HCT116 (cell line): ENCODE data around the gene LRRTM4. TPM values are rescaled to one million over a fixed set of nuclear protein-coding genes. Genes with fewer than 3 reads are reported as not detected.

ENCODE experiments used
- ATAC-seq: fragments of 200-7000 bp; cut with Tn5 transposase; 2 replicates; pipeline ENCODE4 v1.9.1; 2020; ENCODE audit warnings: mild to moderate bottlenecking, moderate library complexity
- BruUV-seq: library from RNA; stranded (reverse); fragments of 400-500 nt; replicated peaks from 2 replicates; lab custom pipeline; 2021; lab: Mats Ljungman, UMichigan
- CTCF ChIA-PET: fragments of 300-600 bp; sonication (Branson Sonifier 250); formaldehyde crosslinking; loops from one replicate; lab custom pipeline; 2021; ENCODE audit warnings: antibody characterized with exemption; lab: Charles Lee
- POLR2A ChIA-PET: fragments of 300-600, 350-600 bp; sonication (Branson Sonifier 250); formaldehyde crosslinking; loops from one replicate; lab custom pipeline; 2021; ENCODE audit warnings: antibody characterized with exemption; lab: Charles Lee
- RAD21 ChIA-PET, 2 experiments: fragments of 300-600 bp; sonication (Branson Sonifier 250); formaldehyde crosslinking; loops; one replicate each; lab custom pipeline; 2023; ENCODE audit warnings: low total read pairs in 2 of 2; ENCODE audit not compliant: uncharacterized antibody in 2 of 2, unreplicated experiment in 2 of 2, low non-redundant PET in 1 of 2; lab: Charles Lee
- DNase-seq: peaks from one replicate; pipeline ENCODE4 v3.0.0-alpha.2; 2010; ENCODE audit warnings: low read depth, low spot score
- H2AFZ ChIP-seq: fragments of 200-600 bp; shearing (Covaris generic), sonication (generic); 2 replicates; pipeline ENCODE4 v1.6.1; 2017; ENCODE audit warnings: low read depth, mixed run types, mixed read lengths, antibody characterized with exemption, low read length; ENCODE audit not compliant: poor library complexity, severe bottlenecking
- H3K27ac ChIP-seq: 2 replicates; pipeline ENCODE4 v1.5.1; 2012; ENCODE audit warnings: low read depth, low read length
- H3K27me3 ChIP-seq: fragments of 200-600 bp; sonication (generic); 2 replicates; pipeline ENCODE4 v1.6.1; 2016; ENCODE audit warnings: mixed run types, low read length, mixed read lengths; ENCODE audit not compliant: insufficient read depth
- H3K36me3 ChIP-seq, 2 experiments: fragments of 200-500 bp in 1 of 2; fragments of 200-600 bp in 1 of 2; sonication (Bioruptor generic) in 1 of 2; sonication (generic) in 1 of 2; 2 replicates each; pipeline versions ENCODE4 v1.5.1 to v1.6.1; 2014 to 2016; ENCODE audit warnings: low read length in 2 of 2, inconsistent platforms in 1 of 2, mixed read lengths in 1 of 2, mixed run types in 1 of 2; ENCODE audit not compliant: insufficient read depth in 2 of 2, control insufficient read depth in 1 of 2
- H3K4me1 ChIP-seq, 2 experiments: fragments of 200-600 bp in 1 of 2; sonication (generic) in 1 of 2; 2 replicates each; pipeline versions ENCODE4 v1.5.1 to v1.6.1; 2012 to 2017; ENCODE audit warnings: low read length in 2 of 2, inconsistent platforms in 1 of 2, mild to moderate bottlenecking in 1 of 2, mixed read lengths in 1 of 2, mixed run types in 1 of 2, moderate library complexity in 1 of 2; ENCODE audit not compliant: insufficient read depth in 2 of 2, control insufficient read depth in 1 of 2
- H3K4me2 ChIP-seq: fragments of 200-600 bp; sonication (generic); 2 replicates; pipeline ENCODE4 v1.6.1; 2017; ENCODE audit warnings: mixed run types, low read length, mixed read lengths
- H3K4me3 ChIP-seq, 2 experiments: fragments of 200-600 bp in 1 of 2; sonication (generic) in 1 of 2; replicated peaks in 1 of 2; 2 replicates each; pipeline ENCODE4 v1.5.1; 2011 to 2016; ENCODE audit warnings: low read length in 2 of 2, control low read depth in 1 of 2, low read depth in 1 of 2, mild to moderate bottlenecking in 1 of 2, mixed read lengths in 1 of 2, mixed run types in 1 of 2
- H3K79me2 ChIP-seq: fragments of 200-600 bp; sonication (generic); 2 replicates; pipeline ENCODE4 v1.6.1; 2017; ENCODE audit warnings: mild to moderate bottlenecking, mixed run types, low read length, moderate library complexity, mixed read lengths; ENCODE audit not compliant: insufficient read depth
- H3K9ac ChIP-seq: fragments of 200-600 bp; sonication (generic); 2 replicates; pipeline ENCODE4 v1.6.1; 2016; ENCODE audit warnings: low read length, mixed read lengths
- H3K9me2 ChIP-seq: fragments of 200-600 bp; sonication (generic), shearing (Covaris generic); 2 replicates; pipeline ENCODE4 v1.6.1; 2017; ENCODE audit warnings: mixed run types, mild to moderate bottlenecking, moderate library complexity; ENCODE audit not compliant: insufficient read depth
- H3K9me3 ChIP-seq, 2 experiments: fragments of 200-500 bp in 1 of 2; fragments of 200-600 bp in 1 of 2; sonication (Bioruptor generic) in 1 of 2; sonication (generic) in 1 of 2; 2 replicates each; pipeline ENCODE4 v1.6.1; 2014 to 2017; ENCODE audit warnings: low read length in 2 of 2, mixed read lengths in 2 of 2, inconsistent platforms in 1 of 2, low read depth in 1 of 2, mild to moderate bottlenecking in 1 of 2, mixed run types in 1 of 2, moderate library complexity in 1 of 2; ENCODE audit not compliant: control insufficient read depth in 1 of 2, insufficient read depth in 1 of 2
- H4K20me1 ChIP-seq: fragments of 200-600 bp; sonication (generic), shearing (Covaris generic); 2 replicates; pipeline ENCODE4 v1.6.1; 2017; ENCODE audit warnings: mixed run types, mild to moderate bottlenecking, moderate library complexity; ENCODE audit not compliant: insufficient read depth
- CBX3 ChIP-seq: IDR thresholded peaks from 2 replicates; pipeline ENCODE4 v1.6.1; 2012; ENCODE audit warnings: low read depth
- CEBPB ChIP-seq: IDR thresholded peaks from 2 replicates; pipeline ENCODE4 v1.6.1; 2012; ENCODE audit warnings: low read depth
- EGR1 ChIP-seq: IDR thresholded peaks from 2 replicates; pipeline ENCODE4 v1.6.1; 2012; ENCODE audit warnings: low read depth
- ELF1 ChIP-seq: IDR thresholded peaks from 2 replicates; pipeline ENCODE4 v1.6.1; 2012; ENCODE audit warnings: low read depth, borderline replicate concordance
- FOSL1 ChIP-seq: IDR thresholded peaks from 2 replicates; pipeline ENCODE4 v1.6.1; 2012; ENCODE audit warnings: low read depth
- JUND ChIP-seq: IDR thresholded peaks from 2 replicates; pipeline ENCODE4 v1.6.1; 2012
- POLR2A ChIP-seq: IDR thresholded peaks from 2 replicates; pipeline ENCODE4 v1.7.0; 2011; ENCODE audit warnings: borderline replicate concordance; ENCODE audit not compliant: insufficient read depth, insufficient read length; ENCODE audit errors: extremely low read depth
- POLR2AphosphoS5 ChIP-seq: IDR thresholded peaks from 2 replicates; pipeline ENCODE4 v1.6.1; 2011; ENCODE audit warnings: mild to moderate bottlenecking, low read depth, low read length, moderate library complexity
- RAD21 ChIP-seq: IDR thresholded peaks from 2 replicates; pipeline ENCODE4 v1.6.1; 2012; ENCODE audit warnings: low read depth, mild to moderate bottlenecking
- SIN3A ChIP-seq: IDR thresholded peaks from 2 replicates; pipeline ENCODE4 v1.6.1; 2012; ENCODE audit warnings: low read depth
- SP1 ChIP-seq: IDR thresholded peaks from 2 replicates; pipeline ENCODE4 v1.6.1; 2012; ENCODE audit warnings: low read depth
- SRF ChIP-seq: IDR thresholded peaks from 2 replicates; pipeline ENCODE4 v1.6.1; 2012; ENCODE audit warnings: low read depth
- ZNF274 ChIP-seq: fragments of 200-500 bp; sonication (Bioruptor generic); IDR thresholded peaks from 2 replicates; pipeline ENCODE4 v1.6.1; 2014; ENCODE audit warnings: mild to moderate bottlenecking, low read depth, low read length, inconsistent platforms
- intact Hi-C: fragments of 100-400 bp; cut with micrococcal nuclease; formaldehyde crosslinking; loops from 2 replicates; pipeline ENCODE4 v1.10.0; 2022
- total RNA-seq: library from RNA; stranded (reverse); gene quantifications from one replicate; pipeline ENCODE4 v1.2.1, GENCODE V29; 2021; ENCODE audit not compliant: unreplicated experiment
- TF ChIP-seq, protein P1 (sequence below): IDR thresholded peaks from 2 replicates; pipeline ENCODE4 v1.6.1; 2012
- TF ChIP-seq, protein P2 (sequence below): IDR thresholded peaks from 2 replicates; pipeline ENCODE4 v1.6.1; 2012; ENCODE audit warnings: low read depth
- TF ChIP-seq, protein P3 (sequence below), 3 experiments: fragments of 200-600 bp in 1 of 3; sonication (generic) in 1 of 3; IDR thresholded peaks in 2 of 3; conservative IDR thresholded peaks in 1 of 3; 2 replicates each; pipeline ENCODE4 v1.5.1; 2012 to 2017; ENCODE audit warnings: low read depth in 2 of 3, low read length in 2 of 3, antibody characterized with exemption in 1 of 3, borderline replicate concordance in 1 of 3, control low read depth in 1 of 3, mild to moderate bottlenecking in 1 of 3, mixed read lengths in 1 of 3, mixed run types in 1 of 3, moderate library complexity in 1 of 3; ENCODE audit not compliant: insufficient read depth in 1 of 3
- TF ChIP-seq, protein P4 (sequence below): IDR thresholded peaks from 2 replicates; pipeline ENCODE4 v1.6.1; 2012
- TF ChIP-seq, protein P5 (sequence below): IDR thresholded peaks from 2 replicates; pipeline ENCODE4 v1.6.1; 2011; ENCODE audit warnings: mild to moderate bottlenecking, low read length, moderate library complexity; ENCODE audit not compliant: insufficient replicate concordance; ENCODE audit errors: extremely low read depth

The LRRTM4 gene
- total RNA-seq, 1 experiment from 2014 or later, result 0.25 TPM

DNA sequence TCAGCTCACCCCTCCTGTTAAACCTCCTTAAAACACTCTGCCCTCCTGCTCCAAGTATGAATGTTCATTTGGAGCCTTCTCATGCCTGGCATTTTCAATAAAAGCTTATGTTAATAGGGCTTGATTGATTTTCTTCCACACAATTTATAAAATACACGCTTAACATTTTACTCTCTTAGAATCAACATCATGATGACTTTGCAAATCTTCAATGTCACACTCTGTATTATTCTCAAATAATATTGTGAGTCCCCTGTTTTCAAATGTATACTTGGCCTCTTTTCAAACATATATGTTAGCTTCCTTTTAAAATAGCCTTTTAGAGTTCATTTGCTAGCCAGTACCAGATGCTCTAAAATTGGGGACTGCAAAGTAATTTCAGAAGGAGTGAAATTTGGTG is 520.3 kb downstream of the LRRTM4 start:
- Histone ChIP-seq H3K9me2 (no peaks in the 10 kb centered on the region), H2AFZ (no peak overlapping the region), H3K27me3 (no peaks in the 10 kb centered on the region), H3K9me3 (peaks cover 0 to 40% of the 10 kb centered on the region in 2 experiments; a peak in 1 of 4 replicates), H3K4me2 (no peak overlapping the region), H3K27ac (no peak overlapping the region), H3K9ac (no peak overlapping the region), H4K20me1 (no peaks in the 10 kb centered on the region), H3K4me1 (no peaks in the 10 kb centered on the region), H3K36me3 (no peaks in the 10 kb centered on the region), H3K79me2 (no peaks in the 10 kb centered on the region), H3K4me3 (no peak overlapping the region)
- TF ChIP-seq SRF (no peak), POLR2A (no peak), SP1 (no peak), EGR1 (no peak), CEBPB (no peak), JUND (no peak), ELF1 (no peak), POLR2AphosphoS5 (no peak), SIN3A (no peak), FOSL1 (no peak), RAD21 (no peak), ZNF274 (no peak), CBX3 (no peak)
- TF ChIP-seq, protein P1, sequence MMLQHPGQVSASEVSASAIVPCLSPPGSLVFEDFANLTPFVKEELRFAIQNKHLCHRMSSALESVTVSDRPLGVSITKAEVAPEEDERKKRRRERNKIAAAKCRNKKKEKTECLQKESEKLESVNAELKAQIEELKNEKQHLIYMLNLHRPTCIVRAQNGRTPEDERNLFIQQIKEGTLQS, result no peak
- TF ChIP-seq, protein P2, sequence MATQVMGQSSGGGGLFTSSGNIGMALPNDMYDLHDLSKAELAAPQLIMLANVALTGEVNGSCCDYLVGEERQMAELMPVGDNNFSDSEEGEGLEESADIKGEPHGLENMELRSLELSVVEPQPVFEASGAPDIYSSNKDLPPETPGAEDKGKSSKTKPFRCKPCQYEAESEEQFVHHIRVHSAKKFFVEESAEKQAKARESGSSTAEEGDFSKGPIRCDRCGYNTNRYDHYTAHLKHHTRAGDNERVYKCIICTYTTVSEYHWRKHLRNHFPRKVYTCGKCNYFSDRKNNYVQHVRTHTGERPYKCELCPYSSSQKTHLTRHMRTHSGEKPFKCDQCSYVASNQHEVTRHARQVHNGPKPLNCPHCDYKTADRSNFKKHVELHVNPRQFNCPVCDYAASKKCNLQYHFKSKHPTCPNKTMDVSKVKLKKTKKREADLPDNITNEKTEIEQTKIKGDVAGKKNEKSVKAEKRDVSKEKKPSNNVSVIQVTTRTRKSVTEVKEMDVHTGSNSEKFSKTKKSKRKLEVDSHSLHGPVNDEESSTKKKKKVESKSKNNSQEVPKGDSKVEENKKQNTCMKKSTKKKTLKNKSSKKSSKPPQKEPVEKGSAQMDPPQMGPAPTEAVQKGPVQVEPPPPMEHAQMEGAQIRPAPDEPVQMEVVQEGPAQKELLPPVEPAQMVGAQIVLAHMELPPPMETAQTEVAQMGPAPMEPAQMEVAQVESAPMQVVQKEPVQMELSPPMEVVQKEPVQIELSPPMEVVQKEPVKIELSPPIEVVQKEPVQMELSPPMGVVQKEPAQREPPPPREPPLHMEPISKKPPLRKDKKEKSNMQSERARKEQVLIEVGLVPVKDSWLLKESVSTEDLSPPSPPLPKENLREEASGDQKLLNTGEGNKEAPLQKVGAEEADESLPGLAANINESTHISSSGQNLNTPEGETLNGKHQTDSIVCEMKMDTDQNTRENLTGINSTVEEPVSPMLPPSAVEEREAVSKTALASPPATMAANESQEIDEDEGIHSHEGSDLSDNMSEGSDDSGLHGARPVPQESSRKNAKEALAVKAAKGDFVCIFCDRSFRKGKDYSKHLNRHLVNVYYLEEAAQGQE, result no peak
- TF ChIP-seq, protein P3, sequence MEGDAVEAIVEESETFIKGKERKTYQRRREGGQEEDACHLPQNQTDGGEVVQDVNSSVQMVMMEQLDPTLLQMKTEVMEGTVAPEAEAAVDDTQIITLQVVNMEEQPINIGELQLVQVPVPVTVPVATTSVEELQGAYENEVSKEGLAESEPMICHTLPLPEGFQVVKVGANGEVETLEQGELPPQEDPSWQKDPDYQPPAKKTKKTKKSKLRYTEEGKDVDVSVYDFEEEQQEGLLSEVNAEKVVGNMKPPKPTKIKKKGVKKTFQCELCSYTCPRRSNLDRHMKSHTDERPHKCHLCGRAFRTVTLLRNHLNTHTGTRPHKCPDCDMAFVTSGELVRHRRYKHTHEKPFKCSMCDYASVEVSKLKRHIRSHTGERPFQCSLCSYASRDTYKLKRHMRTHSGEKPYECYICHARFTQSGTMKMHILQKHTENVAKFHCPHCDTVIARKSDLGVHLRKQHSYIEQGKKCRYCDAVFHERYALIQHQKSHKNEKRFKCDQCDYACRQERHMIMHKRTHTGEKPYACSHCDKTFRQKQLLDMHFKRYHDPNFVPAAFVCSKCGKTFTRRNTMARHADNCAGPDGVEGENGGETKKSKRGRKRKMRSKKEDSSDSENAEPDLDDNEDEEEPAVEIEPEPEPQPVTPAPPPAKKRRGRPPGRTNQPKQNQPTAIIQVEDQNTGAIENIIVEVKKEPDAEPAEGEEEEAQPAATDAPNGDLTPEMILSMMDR (IDR thresholded peaks at IDR 0.05 in 2 of 3, conservative IDR thresholded peaks at IDR 0.05 in 1 of 3; ENCODE audit: borderline replicate concordance in 1 of 3, insufficient read depth in 1 of 3, low read depth in 2 of 3, low read length in 2 of 3), result no peak
- TF ChIP-seq, protein P4, sequence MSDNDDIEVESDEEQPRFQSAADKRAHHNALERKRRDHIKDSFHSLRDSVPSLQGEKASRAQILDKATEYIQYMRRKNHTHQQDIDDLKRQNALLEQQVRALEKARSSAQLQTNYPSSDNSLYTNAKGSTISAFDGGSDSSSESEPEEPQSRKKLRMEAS, result no peak
- TF ChIP-seq, protein P5, sequence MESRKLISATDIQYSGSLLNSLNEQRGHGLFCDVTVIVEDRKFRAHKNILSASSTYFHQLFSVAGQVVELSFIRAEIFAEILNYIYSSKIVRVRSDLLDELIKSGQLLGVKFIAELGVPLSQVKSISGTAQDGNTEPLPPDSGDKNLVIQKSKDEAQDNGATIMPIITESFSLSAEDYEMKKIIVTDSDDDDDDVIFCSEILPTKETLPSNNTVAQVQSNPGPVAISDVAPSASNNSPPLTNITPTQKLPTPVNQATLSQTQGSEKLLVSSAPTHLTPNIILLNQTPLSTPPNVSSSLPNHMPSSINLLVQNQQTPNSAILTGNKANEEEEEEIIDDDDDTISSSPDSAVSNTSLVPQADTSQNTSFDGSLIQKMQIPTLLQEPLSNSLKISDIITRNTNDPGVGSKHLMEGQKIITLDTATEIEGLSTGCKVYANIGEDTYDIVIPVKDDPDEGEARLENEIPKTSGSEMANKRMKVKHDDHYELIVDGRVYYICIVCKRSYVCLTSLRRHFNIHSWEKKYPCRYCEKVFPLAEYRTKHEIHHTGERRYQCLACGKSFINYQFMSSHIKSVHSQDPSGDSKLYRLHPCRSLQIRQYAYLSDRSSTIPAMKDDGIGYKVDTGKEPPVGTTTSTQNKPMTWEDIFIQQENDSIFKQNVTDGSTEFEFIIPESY, result no peak
- intact Hi-C loops, result no loop called here
- ChIA-PET POLR2A (no interaction called here), RAD21 (no interaction called here), CTCF (no interaction called here)
- ATAC-seq (no peak), DNase-seq (no peak)
- BruUV-seq, result no TSS peak
